SK-N-MC (cell line): ENCODE data around the gene ARMH3.
"Not testable (repeated sequence)": the region's sequence is repeated elsewhere in the genome, so short reads cannot be mapped to it uniquely, and the experiment has no call there.

Source experiments
- DNase-seq: peaks from one replicate; pipeline ENCODE4 v3.0.0-alpha.2; 2011; ENCODE audit warnings: low read depth, low spot score
- H3K27ac ChIP-seq: fragments of 200-600 bp; sonication (generic); 2 replicates; pipeline ENCODE4 v1.5.1; 2016; ENCODE audit warnings: mixed run types
- H3K36me3 ChIP-seq: fragments of 200-600 bp; sonication (generic); 2 replicates; pipeline ENCODE4 v1.6.1; 2017; ENCODE audit warnings: antibody characterized with exemption, low read length, mixed read lengths; ENCODE audit not compliant: insufficient read depth
- H3K4me3 ChIP-seq: fragments of 200-600 bp; sonication (generic); 2 replicates; pipeline ENCODE4 v1.5.1; 2016
- H3K9ac ChIP-seq: fragments of 200-600 bp; sonication (generic); 2 replicates; pipeline ENCODE4 v1.8.0; 2017; ENCODE audit warnings: mixed run types, mixed read lengths; ENCODE audit not compliant: insufficient read length
- H3K9me3 ChIP-seq: fragments of 200-600 bp; sonication (generic); 2 replicates; pipeline ENCODE4 v1.6.1; 2017; ENCODE audit warnings: low read depth, mild to moderate bottlenecking, antibody characterized with exemption, low read length, moderate library complexity, mixed read lengths
- EZH2 ChIP-seq: fragments of 200-600 bp; sonication (generic); IDR thresholded peaks from one replicate; pipeline ENCODE4 v1.6.1; 2017; ENCODE audit warnings: antibody characterized with exemption
- FOXP2 ChIP-seq: optimal IDR thresholded peaks from 2 replicates; pipeline ENCODE3; 2011; ENCODE audit warnings: mild to moderate bottlenecking, moderate library complexity; ENCODE audit not compliant: insufficient read depth; ENCODE audit errors: extremely low read length, control extremely low read depth
- POLR2AphosphoS5 ChIP-seq: IDR thresholded peaks from 2 replicates; pipeline ENCODE4 v1.6.1; 2012; ENCODE audit warnings: mild to moderate bottlenecking, low read depth, low read length, borderline replicate concordance

The ARMH3 gene

GRCh38 chr10:102064503-102064867, 8.5 kb upstream of the ARMH3 start:
- H3K27ac ChIP-seq, result no peak overlapping the region

GRCh38 chr10:102059987-102060386, 4.0 kb upstream of the ARMH3 start:
- no peaks in the 10 kb centered on the region for H3K9me3 ChIP-seq
- TF ChIP-seq EZH2 (no peak), POLR2AphosphoS5 (no peak), FOXP2 (no peak)
- no peak overlapping the region for H3K27ac ChIP-seq
- no peak overlapping the region for H3K4me3 ChIP-seq
- no peaks in the 10 kb centered on the region for H3K36me3 ChIP-seq
- no peak for DNase-seq
- H3K9ac ChIP-seq, result no peak overlapping the region

More at GRCh38 chr10:102064503-102064867, 8.5 kb upstream of the ARMH3 start:
- H3K36me3 ChIP-seq, result no peaks in the 10 kb centered on the region
- TF ChIP-seq POLR2AphosphoS5 (no peak), FOXP2 (no peak), EZH2 (no peak)
- no peaks in the 10 kb centered on the region for H3K9me3 ChIP-seq
- H3K4me3 ChIP-seq, result peak overlapping the region; percentile 80
- H3K9ac ChIP-seq, result no peak overlapping the region
- no peak for DNase-seq

DNA sequence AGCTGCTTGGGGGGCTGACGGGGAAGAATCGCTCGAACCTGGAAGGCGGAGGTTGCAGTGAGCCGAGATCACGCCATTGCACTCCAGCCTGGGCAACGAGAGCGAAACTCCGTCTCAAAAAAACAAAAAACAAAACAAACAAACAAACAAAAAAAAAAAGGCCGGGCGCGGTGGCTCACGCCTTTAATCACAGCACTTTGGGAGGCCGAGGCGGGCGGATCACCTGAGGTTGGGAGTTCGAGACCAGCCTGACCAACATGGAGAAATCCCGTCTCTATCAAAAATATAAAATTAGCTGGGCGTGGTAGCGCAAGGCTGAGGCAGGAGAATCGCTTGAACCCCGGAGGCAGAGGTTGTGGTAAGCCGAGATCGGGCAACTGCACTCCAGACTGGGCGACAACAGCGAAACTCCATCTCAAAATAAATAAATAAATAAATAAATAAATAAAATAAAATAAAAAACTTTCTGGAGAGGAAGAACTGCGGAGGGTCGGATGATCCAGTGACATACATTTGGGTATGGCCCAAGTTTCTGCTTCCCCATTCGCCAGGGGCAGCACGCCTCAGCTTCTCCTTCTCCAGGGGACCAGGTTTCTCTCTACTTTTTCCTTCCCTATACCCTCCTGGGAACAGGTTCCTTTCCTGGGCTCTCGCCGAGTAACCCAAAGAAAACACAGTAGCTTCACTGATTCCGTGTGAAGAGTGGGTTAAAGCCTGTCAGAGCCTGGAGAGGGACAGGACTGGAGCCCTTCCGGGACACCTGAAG, 909 bp downstream of the ARMH3 start:
- H3K27ac ChIP-seq, H3K36me3 ChIP-seq, DNase-seq, H3K9me3 ChIP-seq: not testable (repeated sequence)
- Histone ChIP-seq H3K9ac (peak overlapping the region; percentile 70), H3K4me3 (peak overlapping the region; percentile 83)

DNA sequence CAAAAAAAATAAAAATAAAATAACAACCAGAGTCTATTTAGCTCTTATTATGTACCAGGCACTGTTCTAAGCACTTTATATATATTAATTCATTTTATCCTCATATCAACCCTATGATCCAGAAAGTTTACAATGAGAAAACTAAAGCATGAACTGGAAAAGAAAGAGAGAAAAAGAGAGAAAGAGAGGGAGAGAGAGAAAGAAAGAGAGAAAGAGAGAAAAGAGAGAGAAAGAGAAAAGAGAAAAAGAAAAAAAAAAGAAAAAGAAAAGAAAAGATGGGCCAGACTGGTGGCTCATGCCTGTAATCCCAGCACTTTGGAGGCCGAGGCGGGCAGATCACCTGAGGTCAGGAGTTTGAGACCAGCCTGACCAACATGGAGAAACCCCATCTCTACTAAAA, 9.9 kb downstream of the ARMH3 start:
- no peak for DNase-seq
- H3K4me3 ChIP-seq, result no peak overlapping the region
- H3K9ac ChIP-seq, result no peak overlapping the region
- H3K36me3 ChIP-seq, result no peaks in the 10 kb centered on the region
- H3K9me3 ChIP-seq, result no peaks in the 10 kb centered on the region
- TF ChIP-seq FOXP2, result no peak
- no peak for TF ChIP-seq POLR2AphosphoS5
- no peak for TF ChIP-seq EZH2
- H3K27ac ChIP-seq, result no peak overlapping the region

DNA sequence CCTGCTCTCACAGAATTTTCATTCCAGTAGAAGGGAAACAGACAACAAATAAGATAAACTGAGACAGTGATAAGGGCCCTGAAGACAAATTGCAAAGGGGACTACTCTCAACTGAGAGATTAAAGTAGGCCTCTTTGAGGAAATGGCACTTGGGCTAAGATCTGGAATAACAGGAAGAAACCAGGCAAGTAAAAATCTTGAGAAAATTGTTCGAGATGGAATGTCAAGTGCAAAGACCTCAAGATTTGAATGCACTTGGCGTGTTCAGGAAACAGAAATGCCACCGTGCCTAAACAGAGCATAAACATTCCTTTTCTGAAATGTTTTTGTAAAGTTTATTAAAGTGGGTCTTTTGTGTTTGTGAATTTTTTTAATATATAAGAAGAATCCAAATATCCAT, 10.7 kb downstream of the ARMH3 start:
- TF ChIP-seq FOXP2 (no peak), EZH2 (no peak), POLR2AphosphoS5 (no peak)
- no peak overlapping the region for H3K27ac ChIP-seq
- H3K36me3 ChIP-seq, result no peaks in the 10 kb centered on the region
- no peaks in the 10 kb centered on the region for H3K9me3 ChIP-seq
- H3K4me3 ChIP-seq, result no peak overlapping the region
- DNase-seq, result no peak
- no peak overlapping the region for H3K9ac ChIP-seq

DNA sequence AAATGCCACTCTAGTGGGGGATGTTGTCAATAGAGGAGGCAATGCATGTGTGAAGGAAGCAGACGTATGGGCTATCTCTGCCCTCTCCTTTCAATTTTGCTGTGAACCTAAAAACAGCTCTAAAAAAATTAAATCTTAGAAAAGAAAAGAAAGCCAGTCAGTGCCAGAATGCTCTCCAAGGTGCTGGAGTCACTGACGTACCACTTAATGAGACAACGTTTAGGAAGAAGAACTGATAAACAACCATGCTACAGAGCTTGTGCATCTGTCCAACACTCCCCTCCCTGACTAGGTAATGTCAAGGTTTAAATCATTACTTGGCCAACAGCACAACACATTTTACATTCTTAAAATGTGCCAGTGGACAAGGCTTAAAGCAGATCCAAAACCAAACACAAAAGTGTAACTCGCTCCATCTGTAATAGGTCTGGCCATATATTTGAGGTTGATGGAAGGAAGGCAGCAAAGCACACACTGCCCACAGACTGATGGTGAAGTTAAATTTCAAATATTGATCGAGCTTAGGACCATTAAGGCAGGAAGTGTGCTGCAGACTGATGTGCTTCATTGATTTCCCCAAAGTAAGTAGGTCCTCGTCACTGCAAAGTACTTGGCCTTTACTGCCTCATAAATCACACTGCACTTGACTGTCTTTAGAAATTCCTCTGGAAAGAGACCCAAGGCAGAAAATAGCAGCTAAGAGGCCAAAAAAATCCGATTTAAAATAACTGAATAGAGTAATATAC, 15.5 kb downstream of the ARMH3 start:
- DNase-seq, result no peak
- H3K36me3 ChIP-seq, result no peaks in the 10 kb centered on the region
- H3K4me3 ChIP-seq, result no peak overlapping the region
- H3K9me3 ChIP-seq, result no peaks in the 10 kb centered on the region
- TF ChIP-seq FOXP2, result no peak
- no peak for TF ChIP-seq EZH2
- TF ChIP-seq POLR2AphosphoS5, result no peak
- no peak overlapping the region for H3K9ac ChIP-seq
- H3K27ac ChIP-seq, result no peak overlapping the region

DNA sequence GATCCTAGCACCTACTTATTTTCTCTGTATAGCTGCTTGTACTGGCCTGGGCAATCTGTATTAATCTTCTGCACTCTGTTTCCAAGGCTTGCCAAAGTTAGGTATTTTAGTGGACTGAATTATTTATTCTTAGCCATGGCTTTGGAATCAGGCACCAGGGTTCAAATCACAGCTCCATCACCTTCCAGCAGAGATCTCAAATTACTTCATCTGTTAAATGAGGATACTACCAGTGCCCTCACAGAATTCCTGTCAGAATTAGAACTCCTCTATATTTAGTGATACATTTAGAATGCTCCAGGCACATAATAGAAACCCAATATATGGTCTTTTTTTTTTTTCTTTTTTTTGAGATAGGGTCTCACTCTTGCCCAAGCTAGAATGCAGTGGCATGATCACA, 17.6 kb downstream of the ARMH3 start:
- no peaks in the 10 kb centered on the region for H3K36me3 ChIP-seq
- no peak for TF ChIP-seq FOXP2
- no peak for TF ChIP-seq POLR2AphosphoS5
- no peak for TF ChIP-seq EZH2
- no peak overlapping the region for H3K27ac ChIP-seq
- no peak overlapping the region for H3K9ac ChIP-seq
- no peaks in the 10 kb centered on the region for H3K9me3 ChIP-seq
- DNase-seq, result no peak
- H3K4me3 ChIP-seq, result no peak overlapping the region

- H3K9ac ChIP-seq, H3K36me3 ChIP-seq, H3K27ac ChIP-seq, H3K4me3 ChIP-seq, DNase-seq, H3K9me3 ChIP-seq: not testable (repeated sequence)
Measured at GRCh38 chr10:102035807-102036206, 20.2 kb downstream of the ARMH3 start.

DNA sequence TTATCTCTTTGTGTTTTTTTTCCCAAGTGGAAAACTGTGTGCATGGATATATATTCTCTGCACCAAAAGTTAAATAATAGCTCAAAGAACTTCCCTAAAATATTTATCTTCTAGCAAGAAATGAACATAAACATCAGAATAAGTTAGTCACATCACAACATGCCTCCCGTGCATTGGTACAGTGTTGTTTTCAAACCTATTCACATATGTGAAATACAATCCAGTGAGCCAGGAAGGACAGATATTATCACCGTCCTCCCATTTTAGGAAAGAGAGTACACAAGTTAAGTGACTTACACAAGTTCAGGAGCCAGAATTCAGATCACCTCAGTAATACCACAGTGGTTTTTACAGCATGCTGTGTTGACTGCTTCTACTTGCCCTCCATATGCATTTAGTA, 22.2 kb downstream of the ARMH3 start:
- Histone ChIP-seq H3K4me3 (no peak overlapping the region), H3K9me3 (no peaks in the 10 kb centered on the region), H3K27ac (no peak overlapping the region), H3K36me3 (no peaks in the 10 kb centered on the region), H3K9ac (no peak overlapping the region)
- no peak for DNase-seq
- no peak for TF ChIP-seq EZH2
